HCT116 (cell line): ENCODE results near the gene AOPEP. TPM values are rescaled to one million over a fixed set of nuclear protein-coding genes. Genes with fewer than 3 reads are reported as not detected.

Source experiments
- ATAC-seq: fragments of 200-7000 bp; cut with Tn5 transposase; 2 replicates; pipeline ENCODE4 v1.9.1; 2020; ENCODE audit warnings: mild to moderate bottlenecking, moderate library complexity
- BruUV-seq: library from RNA; stranded (reverse); fragments of 400-500 nt; replicated peaks from 2 replicates; lab custom pipeline; 2021; lab: Mats Ljungman, UMichigan
- CTCF ChIA-PET: fragments of 300-600 bp; sonication (Branson Sonifier 250); formaldehyde crosslinking; loops from one replicate; lab custom pipeline; 2021; ENCODE audit warnings: antibody characterized with exemption; lab: Charles Lee
- POLR2A ChIA-PET: fragments of 300-600, 350-600 bp; sonication (Branson Sonifier 250); formaldehyde crosslinking; loops from one replicate; lab custom pipeline; 2021; ENCODE audit warnings: antibody characterized with exemption; lab: Charles Lee
- RAD21 ChIA-PET, 2 experiments: fragments of 300-600 bp; sonication (Branson Sonifier 250); formaldehyde crosslinking; loops; one replicate each; lab custom pipeline; 2023; ENCODE audit warnings: low total read pairs in 2 of 2; ENCODE audit not compliant: uncharacterized antibody in 2 of 2, unreplicated experiment in 2 of 2, low non-redundant PET in 1 of 2; lab: Charles Lee
- DNase-seq: peaks from one replicate; pipeline ENCODE4 v3.0.0-alpha.2; 2010; ENCODE audit warnings: low read depth, low spot score
- H2AFZ ChIP-seq: fragments of 200-600 bp; shearing (Covaris generic), sonication (generic); 2 replicates; pipeline ENCODE4 v1.6.1; 2017; ENCODE audit warnings: low read depth, mixed run types, mixed read lengths, antibody characterized with exemption, low read length; ENCODE audit not compliant: poor library complexity, severe bottlenecking
- H3K27ac ChIP-seq: 2 replicates; pipeline ENCODE4 v1.5.1; 2012; ENCODE audit warnings: low read depth, low read length
- H3K27me3 ChIP-seq: fragments of 200-600 bp; sonication (generic); 2 replicates; pipeline ENCODE4 v1.6.1; 2016; ENCODE audit warnings: mixed run types, low read length, mixed read lengths; ENCODE audit not compliant: insufficient read depth
- H3K36me3 ChIP-seq, 2 experiments: fragments of 200-500 bp in 1 of 2; fragments of 200-600 bp in 1 of 2; sonication (Bioruptor generic) in 1 of 2; sonication (generic) in 1 of 2; 2 replicates each; pipeline versions ENCODE4 v1.5.1 to v1.6.1; 2014 to 2016; ENCODE audit warnings: low read length in 2 of 2, inconsistent platforms in 1 of 2, mixed read lengths in 1 of 2, mixed run types in 1 of 2; ENCODE audit not compliant: insufficient read depth in 2 of 2, control insufficient read depth in 1 of 2
- H3K4me1 ChIP-seq, 2 experiments: fragments of 200-600 bp in 1 of 2; sonication (generic) in 1 of 2; 2 replicates each; pipeline versions ENCODE4 v1.5.1 to v1.6.1; 2012 to 2017; ENCODE audit warnings: low read length in 2 of 2, inconsistent platforms in 1 of 2, mild to moderate bottlenecking in 1 of 2, mixed read lengths in 1 of 2, mixed run types in 1 of 2, moderate library complexity in 1 of 2; ENCODE audit not compliant: insufficient read depth in 2 of 2, control insufficient read depth in 1 of 2
- H3K4me2 ChIP-seq: fragments of 200-600 bp; sonication (generic); 2 replicates; pipeline ENCODE4 v1.6.1; 2017; ENCODE audit warnings: mixed run types, low read length, mixed read lengths
- H3K4me3 ChIP-seq, 2 experiments: fragments of 200-600 bp in 1 of 2; sonication (generic) in 1 of 2; replicated peaks in 1 of 2; 2 replicates each; pipeline ENCODE4 v1.5.1; 2011 to 2016; ENCODE audit warnings: low read length in 2 of 2, control low read depth in 1 of 2, low read depth in 1 of 2, mild to moderate bottlenecking in 1 of 2, mixed read lengths in 1 of 2, mixed run types in 1 of 2
- H3K79me2 ChIP-seq: fragments of 200-600 bp; sonication (generic); 2 replicates; pipeline ENCODE4 v1.6.1; 2017; ENCODE audit warnings: mild to moderate bottlenecking, mixed run types, low read length, moderate library complexity, mixed read lengths; ENCODE audit not compliant: insufficient read depth
- H3K9ac ChIP-seq: fragments of 200-600 bp; sonication (generic); 2 replicates; pipeline ENCODE4 v1.6.1; 2016; ENCODE audit warnings: low read length, mixed read lengths
- H3K9me2 ChIP-seq: fragments of 200-600 bp; sonication (generic), shearing (Covaris generic); 2 replicates; pipeline ENCODE4 v1.6.1; 2017; ENCODE audit warnings: mixed run types, mild to moderate bottlenecking, moderate library complexity; ENCODE audit not compliant: insufficient read depth
- H3K9me3 ChIP-seq, 2 experiments: fragments of 200-500 bp in 1 of 2; fragments of 200-600 bp in 1 of 2; sonication (Bioruptor generic) in 1 of 2; sonication (generic) in 1 of 2; 2 replicates each; pipeline ENCODE4 v1.6.1; 2014 to 2017; ENCODE audit warnings: low read length in 2 of 2, mixed read lengths in 2 of 2, inconsistent platforms in 1 of 2, low read depth in 1 of 2, mild to moderate bottlenecking in 1 of 2, mixed run types in 1 of 2, moderate library complexity in 1 of 2; ENCODE audit not compliant: control insufficient read depth in 1 of 2, insufficient read depth in 1 of 2
- H4K20me1 ChIP-seq: fragments of 200-600 bp; sonication (generic), shearing (Covaris generic); 2 replicates; pipeline ENCODE4 v1.6.1; 2017; ENCODE audit warnings: mixed run types, mild to moderate bottlenecking, moderate library complexity; ENCODE audit not compliant: insufficient read depth
- ATF3 ChIP-seq: IDR thresholded peaks from 2 replicates; pipeline ENCODE4 v1.6.1; 2012
- CEBPB ChIP-seq: IDR thresholded peaks from 2 replicates; pipeline ENCODE4 v1.6.1; 2012; ENCODE audit warnings: low read depth
- CTCF ChIP-seq, 3 experiments: fragments of 200-600 bp in 1 of 3; sonication (generic) in 1 of 3; IDR thresholded peaks in 2 of 3; conservative IDR thresholded peaks in 1 of 3; 2 replicates each; pipeline ENCODE4 v1.5.1; 2012 to 2017; ENCODE audit warnings: low read depth in 2 of 3, low read length in 2 of 3, antibody characterized with exemption in 1 of 3, borderline replicate concordance in 1 of 3, control low read depth in 1 of 3, mild to moderate bottlenecking in 1 of 3, mixed read lengths in 1 of 3, mixed run types in 1 of 3, moderate library complexity in 1 of 3; ENCODE audit not compliant: insufficient read depth in 1 of 3
- JUND ChIP-seq: IDR thresholded peaks from 2 replicates; pipeline ENCODE4 v1.6.1; 2012
- POLR2AphosphoS5 ChIP-seq: IDR thresholded peaks from 2 replicates; pipeline ENCODE4 v1.6.1; 2011; ENCODE audit warnings: mild to moderate bottlenecking, low read depth, low read length, moderate library complexity
- RAD21 ChIP-seq: IDR thresholded peaks from 2 replicates; pipeline ENCODE4 v1.6.1; 2012; ENCODE audit warnings: low read depth, mild to moderate bottlenecking
- SRF ChIP-seq: IDR thresholded peaks from 2 replicates; pipeline ENCODE4 v1.6.1; 2012; ENCODE audit warnings: low read depth
- TCF7L2 ChIP-seq: IDR thresholded peaks from 2 replicates; pipeline ENCODE4 v1.7.0; 2011; ENCODE audit warnings: borderline replicate concordance, inconsistent platforms; ENCODE audit not compliant: insufficient read depth, insufficient read length; ENCODE audit errors: extremely low read depth
- YY1 ChIP-seq: IDR thresholded peaks from 2 replicates; pipeline ENCODE4 v1.6.1; 2011; ENCODE audit warnings: low read length, low read depth, moderate library complexity, mild to moderate bottlenecking; ENCODE audit not compliant: insufficient replicate concordance; ENCODE audit errors: extremely low read depth
- intact Hi-C: fragments of 100-400 bp; cut with micrococcal nuclease; formaldehyde crosslinking; loops from 2 replicates; pipeline ENCODE4 v1.10.0; 2022
- total RNA-seq: library from RNA; stranded (reverse); gene quantifications from one replicate; pipeline ENCODE4 v1.2.1, GENCODE V29; 2021; ENCODE audit not compliant: unreplicated experiment

Gene AOPEP
- total RNA-seq, 1 experiment from 2014 or later = 15.1 TPM

GRCh38 chr9:94783102-94783682 is 56.7 kb downstream of the AOPEP start:
- Histone ChIP-seq H3K36me3 (no peaks in the 10 kb centered on the region), H3K9ac (no peak overlapping the region), H3K27me3 (no peaks in the 10 kb centered on the region), H3K9me2 (no peaks in the 10 kb centered on the region), H3K4me2 (0 out of 2 replicates have a peak overlapping the region, but pooled peaks have one; percentile 10), H3K27ac (no peak overlapping the region), H4K20me1 (no peaks in the 10 kb centered on the region), H3K79me2 (no peaks in the 10 kb centered on the region; the same call in 1 of the 2 replicates), H3K9me3 (no peaks in the 10 kb centered on the region), H2AFZ (no peak overlapping the region), H3K4me3 (no peak overlapping the region), H3K4me1 (peaks cover 6 to 10% of the 10 kb centered on the region in 2 experiments; a peak in 3 of 4 replicates)
- ChIA-PET CTCF (interaction anchor here (0.6 to 3.4 kb wide), 7 partner anchors 23 to 385 kb away, joined by 3 to 20 read pairs (median 4); no protein-coding TSS in a partner anchor), RAD21 (interaction anchor here (0.8 to 1.1 kb wide), 2 partner anchors 64 to 345 kb away, joined by 3 read pairs; no protein-coding TSS in a partner anchor), POLR2A (no interaction called here)
- intact Hi-C loops = loop anchor here (2.0 to 5.0 kb wide), 5 partner anchors 129 to 1434 kb away; no protein-coding TSS in a partner anchor
- no TSS peak for BruUV-seq
- DNase-seq = peak; percentile 69
- peak; percentile 94 for ATAC-seq
- peak; percentile 68 for TF ChIP-seq CEBPB
- TF ChIP-seq YY1 = peak; percentile 12
- TF ChIP-seq POLR2AphosphoS5 = peak; percentile 21; the same call in 1 of the 2 replicates
- TF ChIP-seq TCF7L2 = peak; percentile 72
- TF ChIP-seq ATF3 = no peak
- TF ChIP-seq RAD21 = peak; percentile 95
- TF ChIP-seq CTCF (IDR thresholded peaks at IDR 0.05 in 2 of 3, conservative IDR thresholded peaks at IDR 0.05 in 1 of 3; ENCODE audit: borderline replicate concordance in 1 of 3, insufficient read depth in 1 of 3, low read depth in 2 of 3, low read length in 2 of 3) = peak; percentile 70 to 89 (median 72)
- TF ChIP-seq JUND = no peak
- TF ChIP-seq SRF = no peak
